GM21825 (cell line): ENCODE measurements around the gene SCAF1.
"Not testable (repeated sequence)": the region's sequence is repeated elsewhere in the genome, so short reads cannot be mapped to it uniquely, and the experiment has no call there.

Experiments used
- ATAC-seq: cut with Tn5 transposase; IDR thresholded peaks from one replicate; pipeline ENCODE4 v1.9.1; 2021; ENCODE audit warnings: mild to moderate bottlenecking, moderate library complexity; ENCODE audit not compliant: unreplicated experiment

The SCAF1 gene

GRCh38 chr19:49613374-49613773, 28.6 kb upstream of the SCAF1 start:
- no peak for ATAC-seq

- ATAC-seq, result no peak
These were observed 27.7 kb upstream of the SCAF1 start for GRCh38 chr19:49614096-49614833.

- no peak for ATAC-seq
These were observed 26.1 kb upstream of the SCAF1 start for GRCh38 chr19:49615861-49616260.

- no peak for ATAC-seq
These were observed 25.5 kb upstream of the SCAF1 start for GRCh38 chr19:49616532-49616931.

GRCh38 chr19:49616945-49617344, 25.1 kb upstream of the SCAF1 start:
- no peak for ATAC-seq

- ATAC-seq, result not testable (repeated sequence)
These were observed 24.1 kb upstream of the SCAF1 start for GRCh38 chr19:49617860-49618259.

GRCh38 chr19:49624967-49625910, 16.8 kb upstream of the SCAF1 start:
- ATAC-seq, result no peak

- no peak for ATAC-seq
These were observed 15.8 kb upstream of the SCAF1 start for GRCh38 chr19:49626226-49626625.

- ATAC-seq, result no peak
These were observed 12.3 kb upstream of the SCAF1 start for GRCh38 chr19:49629659-49630058.

- no peak for ATAC-seq
These were observed 10.9 kb upstream of the SCAF1 start for GRCh38 chr19:49631014-49631588.

- no peak for ATAC-seq
These were observed 10.3 kb upstream of the SCAF1 start for GRCh38 chr19:49631610-49632192.

GRCh38 chr19:49632576-49632975, 9.4 kb upstream of the SCAF1 start:
- no peak for ATAC-seq

GRCh38 chr19:49633273-49633672, 8.7 kb upstream of the SCAF1 start:
- ATAC-seq, result not testable (repeated sequence)

GRCh38 chr19:49635530-49636232, 6.3 kb upstream of the SCAF1 start:
- no peak for ATAC-seq

- ATAC-seq, result no peak
These were observed 5.6 kb upstream of the SCAF1 start for GRCh38 chr19:49636233-49636932.

GRCh38 chr19:49637821-49638738, 3.9 kb upstream of the SCAF1 start:
- no peak for ATAC-seq

- no peak for ATAC-seq
These were observed 2.5 kb upstream of the SCAF1 start for GRCh38 chr19:49639401-49640112.
